HCT116 (cell line): ENCODE results near the gene PAX2. TPM values are rescaled to one million over a fixed set of nuclear protein-coding genes. Genes with fewer than 3 reads are reported as not detected.

Experiments
- ATAC-seq: fragments of 200-7000 bp; cut with Tn5 transposase; 2 replicates; pipeline ENCODE4 v1.9.1; 2020; ENCODE audit warnings: mild to moderate bottlenecking, moderate library complexity
- BruUV-seq: library from RNA; stranded (reverse); fragments of 400-500 nt; replicated peaks from 2 replicates; lab custom pipeline; 2021; lab: Mats Ljungman, UMichigan
- CTCF ChIA-PET: fragments of 300-600 bp; sonication (Branson Sonifier 250); formaldehyde crosslinking; loops from one replicate; lab custom pipeline; 2021; ENCODE audit warnings: antibody characterized with exemption; lab: Charles Lee
- POLR2A ChIA-PET: fragments of 300-600, 350-600 bp; sonication (Branson Sonifier 250); formaldehyde crosslinking; loops from one replicate; lab custom pipeline; 2021; ENCODE audit warnings: antibody characterized with exemption; lab: Charles Lee
- RAD21 ChIA-PET, 2 experiments: fragments of 300-600 bp; sonication (Branson Sonifier 250); formaldehyde crosslinking; loops; one replicate each; lab custom pipeline; 2023; ENCODE audit warnings: low total read pairs in 2 of 2; ENCODE audit not compliant: uncharacterized antibody in 2 of 2, unreplicated experiment in 2 of 2, low non-redundant PET in 1 of 2; lab: Charles Lee
- DNase-seq: peaks from one replicate; pipeline ENCODE4 v3.0.0-alpha.2; 2010; ENCODE audit warnings: low read depth, low spot score
- H2AFZ ChIP-seq: fragments of 200-600 bp; shearing (Covaris generic), sonication (generic); 2 replicates; pipeline ENCODE4 v1.6.1; 2017; ENCODE audit warnings: low read depth, mixed run types, mixed read lengths, antibody characterized with exemption, low read length; ENCODE audit not compliant: poor library complexity, severe bottlenecking
- H3K27ac ChIP-seq: 2 replicates; pipeline ENCODE4 v1.5.1; 2012; ENCODE audit warnings: low read depth, low read length
- H3K27me3 ChIP-seq: fragments of 200-600 bp; sonication (generic); 2 replicates; pipeline ENCODE4 v1.6.1; 2016; ENCODE audit warnings: mixed run types, low read length, mixed read lengths; ENCODE audit not compliant: insufficient read depth
- H3K36me3 ChIP-seq, 2 experiments: fragments of 200-500 bp in 1 of 2; fragments of 200-600 bp in 1 of 2; sonication (Bioruptor generic) in 1 of 2; sonication (generic) in 1 of 2; 2 replicates each; pipeline versions ENCODE4 v1.5.1 to v1.6.1; 2014 to 2016; ENCODE audit warnings: low read length in 2 of 2, inconsistent platforms in 1 of 2, mixed read lengths in 1 of 2, mixed run types in 1 of 2; ENCODE audit not compliant: insufficient read depth in 2 of 2, control insufficient read depth in 1 of 2
- H3K4me1 ChIP-seq, 2 experiments: fragments of 200-600 bp in 1 of 2; sonication (generic) in 1 of 2; 2 replicates each; pipeline versions ENCODE4 v1.5.1 to v1.6.1; 2012 to 2017; ENCODE audit warnings: low read length in 2 of 2, inconsistent platforms in 1 of 2, mild to moderate bottlenecking in 1 of 2, mixed read lengths in 1 of 2, mixed run types in 1 of 2, moderate library complexity in 1 of 2; ENCODE audit not compliant: insufficient read depth in 2 of 2, control insufficient read depth in 1 of 2
- H3K4me2 ChIP-seq: fragments of 200-600 bp; sonication (generic); 2 replicates; pipeline ENCODE4 v1.6.1; 2017; ENCODE audit warnings: mixed run types, low read length, mixed read lengths
- H3K4me3 ChIP-seq, 2 experiments: fragments of 200-600 bp in 1 of 2; sonication (generic) in 1 of 2; replicated peaks in 1 of 2; 2 replicates each; pipeline ENCODE4 v1.5.1; 2011 to 2016; ENCODE audit warnings: low read length in 2 of 2, control low read depth in 1 of 2, low read depth in 1 of 2, mild to moderate bottlenecking in 1 of 2, mixed read lengths in 1 of 2, mixed run types in 1 of 2
- H3K79me2 ChIP-seq: fragments of 200-600 bp; sonication (generic); 2 replicates; pipeline ENCODE4 v1.6.1; 2017; ENCODE audit warnings: mild to moderate bottlenecking, mixed run types, low read length, moderate library complexity, mixed read lengths; ENCODE audit not compliant: insufficient read depth
- H3K9ac ChIP-seq: fragments of 200-600 bp; sonication (generic); 2 replicates; pipeline ENCODE4 v1.6.1; 2016; ENCODE audit warnings: low read length, mixed read lengths
- H3K9me2 ChIP-seq: fragments of 200-600 bp; sonication (generic), shearing (Covaris generic); 2 replicates; pipeline ENCODE4 v1.6.1; 2017; ENCODE audit warnings: mixed run types, mild to moderate bottlenecking, moderate library complexity; ENCODE audit not compliant: insufficient read depth
- H3K9me3 ChIP-seq, 2 experiments: fragments of 200-500 bp in 1 of 2; fragments of 200-600 bp in 1 of 2; sonication (Bioruptor generic) in 1 of 2; sonication (generic) in 1 of 2; 2 replicates each; pipeline ENCODE4 v1.6.1; 2014 to 2017; ENCODE audit warnings: low read length in 2 of 2, mixed read lengths in 2 of 2, inconsistent platforms in 1 of 2, low read depth in 1 of 2, mild to moderate bottlenecking in 1 of 2, mixed run types in 1 of 2, moderate library complexity in 1 of 2; ENCODE audit not compliant: control insufficient read depth in 1 of 2, insufficient read depth in 1 of 2
- H4K20me1 ChIP-seq: fragments of 200-600 bp; sonication (generic), shearing (Covaris generic); 2 replicates; pipeline ENCODE4 v1.6.1; 2017; ENCODE audit warnings: mixed run types, mild to moderate bottlenecking, moderate library complexity; ENCODE audit not compliant: insufficient read depth
- CBX3 ChIP-seq: IDR thresholded peaks from 2 replicates; pipeline ENCODE4 v1.6.1; 2012; ENCODE audit warnings: low read depth
- CEBPB ChIP-seq: IDR thresholded peaks from 2 replicates; pipeline ENCODE4 v1.6.1; 2012; ENCODE audit warnings: low read depth
- CTCF ChIP-seq, 3 experiments: fragments of 200-600 bp in 1 of 3; sonication (generic) in 1 of 3; IDR thresholded peaks in 2 of 3; conservative IDR thresholded peaks in 1 of 3; 2 replicates each; pipeline ENCODE4 v1.5.1; 2012 to 2017; ENCODE audit warnings: low read depth in 2 of 3, low read length in 2 of 3, antibody characterized with exemption in 1 of 3, borderline replicate concordance in 1 of 3, control low read depth in 1 of 3, mild to moderate bottlenecking in 1 of 3, mixed read lengths in 1 of 3, mixed run types in 1 of 3, moderate library complexity in 1 of 3; ENCODE audit not compliant: insufficient read depth in 1 of 3
- EGR1 ChIP-seq: IDR thresholded peaks from 2 replicates; pipeline ENCODE4 v1.6.1; 2012; ENCODE audit warnings: low read depth
- EZH2 ChIP-seq: fragments of 200-600 bp; sonication (generic); IDR thresholded peaks from 2 replicates; pipeline ENCODE4 v1.6.1; 2017; ENCODE audit warnings: antibody characterized with exemption, mixed run types
- POLR2A ChIP-seq: IDR thresholded peaks from 2 replicates; pipeline ENCODE4 v1.7.0; 2011; ENCODE audit warnings: borderline replicate concordance; ENCODE audit not compliant: insufficient read depth, insufficient read length; ENCODE audit errors: extremely low read depth
- RAD21 ChIP-seq: IDR thresholded peaks from 2 replicates; pipeline ENCODE4 v1.6.1; 2012; ENCODE audit warnings: low read depth, mild to moderate bottlenecking
- SIN3A ChIP-seq: IDR thresholded peaks from 2 replicates; pipeline ENCODE4 v1.6.1; 2012; ENCODE audit warnings: low read depth
- SP1 ChIP-seq: IDR thresholded peaks from 2 replicates; pipeline ENCODE4 v1.6.1; 2012; ENCODE audit warnings: low read depth
- SRF ChIP-seq: IDR thresholded peaks from 2 replicates; pipeline ENCODE4 v1.6.1; 2012; ENCODE audit warnings: low read depth
- TCF7L2 ChIP-seq: IDR thresholded peaks from 2 replicates; pipeline ENCODE4 v1.7.0; 2011; ENCODE audit warnings: borderline replicate concordance, inconsistent platforms; ENCODE audit not compliant: insufficient read depth, insufficient read length; ENCODE audit errors: extremely low read depth
- YY1 ChIP-seq: IDR thresholded peaks from 2 replicates; pipeline ENCODE4 v1.6.1; 2011; ENCODE audit warnings: low read length, low read depth, moderate library complexity, mild to moderate bottlenecking; ENCODE audit not compliant: insufficient replicate concordance; ENCODE audit errors: extremely low read depth
- ZFX ChIP-seq: fragments of 450-650 bp; IDR thresholded peaks from 2 replicates; pipeline ENCODE4 v1.6.1; 2017
- ZNF274 ChIP-seq: fragments of 200-500 bp; sonication (Bioruptor generic); IDR thresholded peaks from 2 replicates; pipeline ENCODE4 v1.6.1; 2014; ENCODE audit warnings: mild to moderate bottlenecking, low read depth, low read length, inconsistent platforms
- intact Hi-C: fragments of 100-400 bp; cut with micrococcal nuclease; formaldehyde crosslinking; loops from 2 replicates; pipeline ENCODE4 v1.10.0; 2022
- total RNA-seq: library from RNA; stranded (reverse); gene quantifications from one replicate; pipeline ENCODE4 v1.2.1, GENCODE V29; 2021; ENCODE audit not compliant: unreplicated experiment
- TF ChIP-seq, protein P1 (sequence below): IDR thresholded peaks from 2 replicates; pipeline ENCODE4 v1.6.1; 2012; ENCODE audit warnings: low read depth
- TF ChIP-seq, protein P2 (sequence below): IDR thresholded peaks from 2 replicates; pipeline ENCODE4 v1.6.1; 2012
- TF ChIP-seq, protein P3 (sequence below): IDR thresholded peaks from 2 replicates; pipeline ENCODE4 v1.6.1; 2011; ENCODE audit warnings: mild to moderate bottlenecking, low read length, moderate library complexity; ENCODE audit not compliant: insufficient replicate concordance; ENCODE audit errors: extremely low read depth

The PAX2 gene
- total RNA-seq, 1 experiment from 2014 or later, result 5.0 TPM

DNA sequence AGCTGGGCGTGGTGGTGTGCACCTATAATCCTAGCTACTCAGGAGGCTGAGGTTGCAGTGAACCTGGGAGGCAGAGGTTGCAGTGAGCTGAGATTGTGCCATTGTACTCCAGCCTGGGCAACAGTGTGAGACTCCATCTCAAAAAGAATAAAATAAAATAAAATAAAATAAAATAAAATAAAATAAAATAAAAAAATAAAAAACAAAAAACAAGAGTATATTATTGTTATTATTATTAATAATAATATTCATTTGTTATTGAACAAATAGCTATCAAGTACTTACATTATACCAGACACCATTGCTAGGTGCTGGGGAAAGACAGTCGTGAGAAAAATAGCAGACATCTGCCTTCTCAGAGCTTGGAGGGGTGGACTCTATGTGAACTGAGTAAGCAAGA, 24.1 kb downstream of the PAX2 start:
- POLR2A ChIA-PET, result no interaction called here

More for the DNA sequence above, 24.1 kb downstream of the PAX2 start:
- no peaks in the 10 kb centered on the region for H3K27me3 ChIP-seq
- ChIA-PET RAD21 (no interaction called here), CTCF (no interaction called here)
- ATAC-seq, result no peak
- H3K27ac ChIP-seq, result no peak overlapping the region
- H4K20me1 ChIP-seq, result no peaks in the 10 kb centered on the region
- H3K36me3 ChIP-seq, result no peaks in the 10 kb centered on the region
- no peak overlapping the region for H3K9ac ChIP-seq
- no peak for DNase-seq
- no peaks in the 10 kb centered on the region for H3K9me2 ChIP-seq
- intact Hi-C loops, result no loop called here
- H3K9me3 ChIP-seq, result no peaks in the 10 kb centered on the region
- H3K4me2 ChIP-seq, result no peak overlapping the region
- H3K4me3 ChIP-seq, result no peak overlapping the region
- no peaks in the 10 kb centered on the region for H3K79me2 ChIP-seq
- no TSS peak for BruUV-seq
- H3K4me1 ChIP-seq, result no peaks in the 10 kb centered on the region
- TF ChIP-seq ZNF274 (no peak), CTCF (IDR thresholded peaks at IDR 0.05 in 2 of 3, conservative IDR thresholded peaks at IDR 0.05 in 1 of 3; ENCODE audit: borderline replicate concordance in 1 of 3, insufficient read depth in 1 of 3, low read depth in 2 of 3, low read length in 2 of 3) (no peak), RAD21 (no peak), ZFX (no peak), CBX3 (no peak), CEBPB (no peak), EZH2 (no peak), YY1 (no peak), SIN3A (no peak), TCF7L2 (no peak), POLR2A (no peak), SP1 (no peak), EGR1 (no peak), SRF (no peak)
- TF ChIP-seq, protein P1, sequence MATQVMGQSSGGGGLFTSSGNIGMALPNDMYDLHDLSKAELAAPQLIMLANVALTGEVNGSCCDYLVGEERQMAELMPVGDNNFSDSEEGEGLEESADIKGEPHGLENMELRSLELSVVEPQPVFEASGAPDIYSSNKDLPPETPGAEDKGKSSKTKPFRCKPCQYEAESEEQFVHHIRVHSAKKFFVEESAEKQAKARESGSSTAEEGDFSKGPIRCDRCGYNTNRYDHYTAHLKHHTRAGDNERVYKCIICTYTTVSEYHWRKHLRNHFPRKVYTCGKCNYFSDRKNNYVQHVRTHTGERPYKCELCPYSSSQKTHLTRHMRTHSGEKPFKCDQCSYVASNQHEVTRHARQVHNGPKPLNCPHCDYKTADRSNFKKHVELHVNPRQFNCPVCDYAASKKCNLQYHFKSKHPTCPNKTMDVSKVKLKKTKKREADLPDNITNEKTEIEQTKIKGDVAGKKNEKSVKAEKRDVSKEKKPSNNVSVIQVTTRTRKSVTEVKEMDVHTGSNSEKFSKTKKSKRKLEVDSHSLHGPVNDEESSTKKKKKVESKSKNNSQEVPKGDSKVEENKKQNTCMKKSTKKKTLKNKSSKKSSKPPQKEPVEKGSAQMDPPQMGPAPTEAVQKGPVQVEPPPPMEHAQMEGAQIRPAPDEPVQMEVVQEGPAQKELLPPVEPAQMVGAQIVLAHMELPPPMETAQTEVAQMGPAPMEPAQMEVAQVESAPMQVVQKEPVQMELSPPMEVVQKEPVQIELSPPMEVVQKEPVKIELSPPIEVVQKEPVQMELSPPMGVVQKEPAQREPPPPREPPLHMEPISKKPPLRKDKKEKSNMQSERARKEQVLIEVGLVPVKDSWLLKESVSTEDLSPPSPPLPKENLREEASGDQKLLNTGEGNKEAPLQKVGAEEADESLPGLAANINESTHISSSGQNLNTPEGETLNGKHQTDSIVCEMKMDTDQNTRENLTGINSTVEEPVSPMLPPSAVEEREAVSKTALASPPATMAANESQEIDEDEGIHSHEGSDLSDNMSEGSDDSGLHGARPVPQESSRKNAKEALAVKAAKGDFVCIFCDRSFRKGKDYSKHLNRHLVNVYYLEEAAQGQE, result no peak
- TF ChIP-seq, protein P2, sequence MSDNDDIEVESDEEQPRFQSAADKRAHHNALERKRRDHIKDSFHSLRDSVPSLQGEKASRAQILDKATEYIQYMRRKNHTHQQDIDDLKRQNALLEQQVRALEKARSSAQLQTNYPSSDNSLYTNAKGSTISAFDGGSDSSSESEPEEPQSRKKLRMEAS, result no peak
- TF ChIP-seq, protein P3, sequence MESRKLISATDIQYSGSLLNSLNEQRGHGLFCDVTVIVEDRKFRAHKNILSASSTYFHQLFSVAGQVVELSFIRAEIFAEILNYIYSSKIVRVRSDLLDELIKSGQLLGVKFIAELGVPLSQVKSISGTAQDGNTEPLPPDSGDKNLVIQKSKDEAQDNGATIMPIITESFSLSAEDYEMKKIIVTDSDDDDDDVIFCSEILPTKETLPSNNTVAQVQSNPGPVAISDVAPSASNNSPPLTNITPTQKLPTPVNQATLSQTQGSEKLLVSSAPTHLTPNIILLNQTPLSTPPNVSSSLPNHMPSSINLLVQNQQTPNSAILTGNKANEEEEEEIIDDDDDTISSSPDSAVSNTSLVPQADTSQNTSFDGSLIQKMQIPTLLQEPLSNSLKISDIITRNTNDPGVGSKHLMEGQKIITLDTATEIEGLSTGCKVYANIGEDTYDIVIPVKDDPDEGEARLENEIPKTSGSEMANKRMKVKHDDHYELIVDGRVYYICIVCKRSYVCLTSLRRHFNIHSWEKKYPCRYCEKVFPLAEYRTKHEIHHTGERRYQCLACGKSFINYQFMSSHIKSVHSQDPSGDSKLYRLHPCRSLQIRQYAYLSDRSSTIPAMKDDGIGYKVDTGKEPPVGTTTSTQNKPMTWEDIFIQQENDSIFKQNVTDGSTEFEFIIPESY, result no peak
- no peak overlapping the region for H2AFZ ChIP-seq
